Measurements from ENCODE around the gene UROC1. TPM values are rescaled to one million over a fixed set of nuclear protein-coding genes. Genes with fewer than 3 reads are reported as not detected.
A peak's percentile ranks its signal among the peaks of the same experiment; 100 is the strongest.

The UROC1 gene
- total RNA-seq, 2 donors from 2014 or later = not detected

DNA sequence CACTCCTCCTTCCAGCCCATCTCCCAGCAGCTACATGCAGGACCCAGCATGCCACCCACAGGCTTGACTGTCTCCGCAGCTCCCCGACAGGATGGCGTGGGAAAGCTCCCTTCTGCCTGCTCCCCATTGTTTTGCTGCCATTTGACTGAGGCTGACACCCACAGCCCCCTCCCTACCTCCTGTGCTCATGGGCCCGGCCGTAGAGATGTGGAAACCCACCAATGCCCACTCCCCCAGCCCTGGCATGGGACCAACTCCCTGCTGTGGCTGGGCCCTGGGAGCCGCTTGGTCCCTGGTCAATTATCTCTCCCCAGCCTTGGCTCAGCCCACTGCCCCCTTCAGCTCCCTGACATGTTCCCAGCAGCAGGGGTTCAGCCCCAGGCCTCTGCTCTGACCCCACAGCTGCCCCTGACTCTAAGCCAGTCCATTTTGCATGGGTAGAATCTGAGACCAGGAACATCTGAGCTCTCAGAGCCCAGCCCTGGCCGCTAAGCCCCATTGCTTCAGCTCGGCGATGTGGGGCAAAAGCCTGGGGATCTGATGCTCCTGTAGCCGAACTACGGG lies 33.0 kb upstream of the UROC1 start:
- H3K4me3 ChIP-seq = no peak overlapping the region
- no peaks in the 10 kb centered on the region for H3K9me3 ChIP-seq
- DNase-seq (peak in 1 of 4 donors; percentile 0), ATAC-seq (no peak)
- no peaks in the 10 kb centered on the region for H3K4me1 ChIP-seq
- H3K27me3 ChIP-seq = no peaks in the 10 kb centered on the region
- H3K27ac ChIP-seq = no peak overlapping the region
- 81 to 84% methylated on average over 5 to 11 of the region's 11 CpGs for WGBS, 2 donors
- H3K36me3 ChIP-seq (replicated peaks in 1 of 2; ENCODE audit: insufficient read depth in 1 of 2, low read depth in 2 of 2) = no peaks in the 10 kb centered on the region
- intact Hi-C loops (cut with DNase I) = no loop called here
- TF ChIP-seq, protein P1, sequence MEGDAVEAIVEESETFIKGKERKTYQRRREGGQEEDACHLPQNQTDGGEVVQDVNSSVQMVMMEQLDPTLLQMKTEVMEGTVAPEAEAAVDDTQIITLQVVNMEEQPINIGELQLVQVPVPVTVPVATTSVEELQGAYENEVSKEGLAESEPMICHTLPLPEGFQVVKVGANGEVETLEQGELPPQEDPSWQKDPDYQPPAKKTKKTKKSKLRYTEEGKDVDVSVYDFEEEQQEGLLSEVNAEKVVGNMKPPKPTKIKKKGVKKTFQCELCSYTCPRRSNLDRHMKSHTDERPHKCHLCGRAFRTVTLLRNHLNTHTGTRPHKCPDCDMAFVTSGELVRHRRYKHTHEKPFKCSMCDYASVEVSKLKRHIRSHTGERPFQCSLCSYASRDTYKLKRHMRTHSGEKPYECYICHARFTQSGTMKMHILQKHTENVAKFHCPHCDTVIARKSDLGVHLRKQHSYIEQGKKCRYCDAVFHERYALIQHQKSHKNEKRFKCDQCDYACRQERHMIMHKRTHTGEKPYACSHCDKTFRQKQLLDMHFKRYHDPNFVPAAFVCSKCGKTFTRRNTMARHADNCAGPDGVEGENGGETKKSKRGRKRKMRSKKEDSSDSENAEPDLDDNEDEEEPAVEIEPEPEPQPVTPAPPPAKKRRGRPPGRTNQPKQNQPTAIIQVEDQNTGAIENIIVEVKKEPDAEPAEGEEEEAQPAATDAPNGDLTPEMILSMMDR (IDR thresholded peaks at IDR 0.05) = no peak
- TF ChIP-seq POLR2A (IDR thresholded peaks at IDR 0.05) = no peak

DNA sequence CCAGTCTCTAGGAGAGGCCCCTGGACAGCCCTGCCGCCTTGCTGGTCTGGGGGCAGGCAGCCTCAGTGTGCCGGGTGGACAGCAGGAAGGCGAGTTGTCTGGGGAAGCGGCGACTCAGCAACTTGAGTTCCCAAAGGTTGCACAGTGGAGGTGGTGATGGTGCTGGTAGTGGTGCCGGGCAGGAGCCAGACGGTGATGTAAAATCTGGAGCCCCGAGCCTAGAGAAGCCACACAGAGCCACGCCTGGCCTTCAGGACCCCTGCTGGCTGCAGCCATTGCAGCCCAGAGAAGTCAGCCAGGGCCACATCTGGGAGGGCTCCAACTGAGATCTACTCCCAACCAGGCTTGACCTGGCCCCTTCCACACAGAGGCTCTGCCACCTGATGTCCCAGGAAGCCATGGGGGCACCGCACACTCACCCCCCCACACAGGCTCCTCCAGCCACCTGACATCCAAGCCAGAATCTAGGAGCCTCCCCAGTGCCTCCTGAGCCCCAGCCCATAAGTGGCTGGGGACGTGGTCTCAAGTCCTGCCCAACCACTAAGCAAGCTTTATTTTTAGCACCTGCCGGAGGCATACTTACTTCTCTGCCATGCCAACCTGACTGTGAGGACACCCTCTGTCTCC lies 32.4 kb upstream of the UROC1 start:
- peak in 1 of 4 donors; percentile 0 for DNase-seq
- intact Hi-C loops (cut with DNase I) = no loop called here
- ATAC-seq = no peak
- H3K4me3 ChIP-seq = no peak overlapping the region
- TF ChIP-seq POLR2A (IDR thresholded peaks at IDR 0.05) = no peak
- TF ChIP-seq, protein P1 (IDR thresholded peaks at IDR 0.05) = no peak
- no peaks in the 10 kb centered on the region for H3K9me3 ChIP-seq
- H3K27ac ChIP-seq = no peak overlapping the region
- no peaks in the 10 kb centered on the region for H3K4me1 ChIP-seq
- no peaks in the 10 kb centered on the region for H3K36me3 ChIP-seq (replicated peaks in 1 of 2; ENCODE audit: insufficient read depth in 1 of 2, low read depth in 2 of 2)
- 64 to 74% methylated on average over 12 of the region's 12 CpGs for WGBS, 2 donors
- no peaks in the 10 kb centered on the region for H3K27me3 ChIP-seq

DNA sequence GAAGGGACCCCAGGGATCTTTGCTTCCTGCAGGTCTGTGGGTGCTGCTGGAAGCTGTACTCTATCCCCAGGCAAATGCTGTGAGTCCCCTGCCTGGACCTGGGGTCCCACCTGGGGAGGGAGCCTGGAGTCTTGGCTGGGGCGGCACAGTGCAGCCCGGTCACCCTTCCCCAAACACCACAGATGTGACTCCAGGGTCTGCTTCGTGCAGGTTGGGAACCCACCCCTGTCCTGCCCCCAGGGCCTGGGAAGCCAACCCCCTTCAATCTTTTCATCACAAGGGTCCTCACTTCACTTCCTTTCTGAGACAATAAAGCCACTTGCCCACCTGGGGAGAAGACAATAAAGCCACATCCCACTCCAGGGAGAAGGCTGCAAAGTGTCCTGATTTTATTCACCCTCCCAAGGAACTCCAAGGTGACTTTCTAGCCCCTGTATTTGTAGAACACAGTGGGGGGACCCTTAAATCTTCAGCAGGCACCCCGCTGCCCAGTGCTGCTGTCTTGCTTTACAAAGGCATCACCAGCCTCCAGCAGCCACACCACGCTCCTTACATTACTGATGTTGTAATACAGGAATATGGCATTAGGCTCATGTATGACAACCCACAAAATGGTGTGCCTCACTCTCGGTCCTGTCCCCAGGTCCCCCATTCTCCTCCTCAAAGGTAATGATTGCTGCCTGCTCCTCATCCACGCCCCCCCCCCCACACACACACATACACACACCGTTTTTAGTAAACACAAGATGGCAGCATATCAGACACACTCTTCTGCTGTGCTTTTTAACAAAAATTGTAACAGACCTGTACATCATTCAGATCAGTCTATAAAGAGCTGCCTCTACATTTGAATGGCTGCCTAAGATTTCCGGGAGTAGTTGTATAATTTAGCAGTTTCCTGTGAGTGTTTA lies 31.2 kb upstream of the UROC1 start:
- intact Hi-C loops (cut with DNase I) = no loop called here
- H3K36me3 ChIP-seq (replicated peaks in 1 of 2; ENCODE audit: insufficient read depth in 1 of 2, low read depth in 2 of 2) = no peaks in the 10 kb centered on the region
- 42% methylated on average over 8 of the region's 9 CpGs for WGBS, 2 donors
- H3K27ac ChIP-seq = no peak overlapping the region
- DNase-seq (no peak), ATAC-seq (no peak)
- H3K4me1 ChIP-seq = no peaks in the 10 kb centered on the region
- H3K4me3 ChIP-seq = no peak overlapping the region
- TF ChIP-seq POLR2A (IDR thresholded peaks at IDR 0.05) = no peak
- TF ChIP-seq, protein P1 (IDR thresholded peaks at IDR 0.05) = no peak
- no peaks in the 10 kb centered on the region for H3K27me3 ChIP-seq
- no peaks in the 10 kb centered on the region for H3K9me3 ChIP-seq

DNA sequence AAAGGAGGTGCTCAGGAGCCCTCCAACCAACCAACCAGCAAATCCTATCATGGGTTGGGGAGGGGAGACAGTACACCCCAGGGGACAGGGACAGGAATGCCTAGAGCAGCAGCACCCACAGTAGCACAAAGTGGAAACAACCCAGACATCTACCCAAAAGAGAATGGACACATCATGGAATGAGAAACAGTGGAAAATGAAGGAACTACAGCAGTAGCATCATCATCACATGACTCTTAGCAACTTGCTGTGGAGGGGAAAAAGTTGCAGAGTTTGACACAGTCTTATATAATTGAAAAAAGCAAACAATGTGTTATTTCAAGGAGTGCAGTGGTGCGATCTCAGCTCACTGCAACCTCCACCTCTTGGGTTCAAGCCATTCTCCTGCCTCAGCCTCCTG lies 30.1 kb upstream of the UROC1 start:
- H3K4me3 ChIP-seq = no peak overlapping the region
- H3K4me1 ChIP-seq = no peaks in the 10 kb centered on the region
- H3K36me3 ChIP-seq (replicated peaks in 1 of 2; ENCODE audit: insufficient read depth in 1 of 2, low read depth in 2 of 2) = no peaks in the 10 kb centered on the region
- no peak for DNase-seq
- no peak for ATAC-seq
- intact Hi-C loops (cut with DNase I) = no loop called here
- no peaks in the 10 kb centered on the region for H3K9me3 ChIP-seq
- H3K27me3 ChIP-seq = no peaks in the 10 kb centered on the region
- H3K27ac ChIP-seq = no peak overlapping the region
- no peak for TF ChIP-seq POLR2A (IDR thresholded peaks at IDR 0.05)
- TF ChIP-seq, protein P1 (IDR thresholded peaks at IDR 0.05) = no peak
- WGBS, 2 donors = 50 to 52% methylated on average over 1 of the region's 1 CpG

Measured in body of pancreas (tissue), 4 donors.